Measurements from ENCODE around the gene AFAP1.

- no peak for TF ChIP-seq CTCF (IDR thresholded peaks at IDR 0.05)
- no peak for TF ChIP-seq POLR2A (IDR thresholded peaks at IDR 0.05)
- TF ChIP-seq POLR2AphosphoS5 (IDR thresholded peaks at IDR 0.05), result no peak
- no peak for TF ChIP-seq EP300 (IDR thresholded peaks at IDR 0.05)
These were observed 205.6 kb downstream of the AFAP1 start for GRCh38 chr4:7733801-7734650.
